Stimulated activated CD8-positive, alpha-beta memory T cell treated with anti-CD3 and anti-CD28 coated beads, Interleukin-12 subunit alpha, Interleukin-12 subunit beta, amount 100 ng/mL, for 24 hours (primary cell): Measurements from ENCODE around the gene CES2.
"Not testable (repeated sequence)": the region's sequence is repeated elsewhere in the genome, so short reads cannot be mapped to it uniquely, and the experiment has no call there.

Source experiments
- DNase-seq: peaks from one replicate; pipeline ENCODE4 v3.0.0-alpha.2; 2020; ENCODE audit errors: extremely low read depth

Gene CES2

DNA sequence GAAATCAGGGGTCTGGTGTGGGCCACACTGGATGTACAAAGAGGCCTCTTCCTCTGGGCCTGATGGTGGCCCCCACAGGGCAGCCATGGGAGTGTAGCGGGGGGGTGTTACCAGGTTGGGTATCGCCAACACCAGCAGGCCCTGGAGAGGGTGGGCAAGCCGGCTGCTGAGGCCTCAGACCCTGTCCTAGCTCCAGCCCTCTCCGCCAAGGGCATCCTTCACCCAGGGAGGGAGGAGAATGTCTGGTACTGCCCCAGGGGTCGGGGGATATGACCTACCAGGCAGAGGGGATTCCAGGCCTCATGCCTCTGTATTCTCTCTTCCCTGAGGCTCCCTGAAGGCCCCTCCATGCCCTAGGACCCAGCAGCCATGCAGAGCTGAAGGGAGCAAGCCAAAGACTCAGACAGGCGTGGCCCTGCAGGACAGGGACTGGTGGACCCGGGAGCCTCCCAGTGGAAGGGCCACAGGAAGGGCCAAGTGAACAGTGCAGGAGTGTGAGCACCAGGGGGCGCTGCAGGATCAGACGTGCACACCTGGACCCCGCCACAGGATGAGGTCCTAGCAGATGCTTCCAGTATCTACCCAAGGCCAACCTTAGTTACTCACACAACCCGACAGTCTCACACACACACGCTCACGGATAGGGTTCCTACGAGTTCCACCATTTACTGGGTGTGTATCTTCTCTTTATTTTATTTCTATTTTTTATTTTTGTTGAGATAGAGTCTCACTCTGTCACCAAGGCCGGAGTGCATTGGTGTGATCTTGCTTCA, 42.2 kb downstream of the CES2 start:
- DNase-seq = peak; percentile 69

- no peak for DNase-seq
Observed at GRCh38 chr16:66979011-66979717, 43.8 kb downstream of the CES2 start.

DNA sequence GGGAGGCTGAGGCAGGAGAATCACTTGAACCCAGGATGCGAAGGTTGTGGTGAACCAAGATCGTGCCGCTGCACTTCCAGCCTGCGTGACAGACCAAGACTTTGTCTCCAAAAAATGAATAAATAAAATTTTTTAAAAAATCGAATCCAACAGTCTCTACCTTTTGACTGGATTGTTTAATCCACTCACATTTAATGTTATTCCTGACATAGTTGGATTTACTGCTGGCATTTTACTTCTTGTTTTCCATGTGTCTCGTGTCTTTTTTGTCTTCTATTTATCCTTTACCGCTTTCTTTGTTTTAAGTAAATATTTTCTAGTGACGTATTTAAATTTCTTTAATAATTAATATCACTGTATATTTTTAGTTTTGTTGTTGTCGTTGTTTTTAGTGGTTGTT, 47.7 kb downstream of the CES2 start:
- DNase-seq = no peak

DNA sequence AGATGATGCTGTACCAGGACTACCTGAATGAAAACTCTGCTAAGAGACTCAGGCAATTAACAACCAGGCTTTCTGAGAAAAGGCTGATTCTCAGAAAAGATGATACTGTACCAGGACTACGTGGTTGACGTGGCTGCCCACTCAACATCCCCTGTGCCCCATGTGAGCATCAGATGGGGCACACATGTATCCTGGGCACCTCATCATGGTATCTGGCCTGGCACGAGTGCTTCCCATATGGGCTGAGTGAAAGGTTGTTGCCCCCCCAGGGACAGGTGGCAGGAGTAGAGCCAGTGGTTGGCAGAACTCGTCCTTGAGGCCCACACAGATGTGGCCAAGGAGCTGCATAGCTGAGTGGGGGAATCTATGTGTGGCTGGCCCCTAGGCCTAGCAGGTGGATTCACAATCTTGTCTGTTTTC, 49.6 kb downstream of the CES2 start:
- no peak for DNase-seq

DNA sequence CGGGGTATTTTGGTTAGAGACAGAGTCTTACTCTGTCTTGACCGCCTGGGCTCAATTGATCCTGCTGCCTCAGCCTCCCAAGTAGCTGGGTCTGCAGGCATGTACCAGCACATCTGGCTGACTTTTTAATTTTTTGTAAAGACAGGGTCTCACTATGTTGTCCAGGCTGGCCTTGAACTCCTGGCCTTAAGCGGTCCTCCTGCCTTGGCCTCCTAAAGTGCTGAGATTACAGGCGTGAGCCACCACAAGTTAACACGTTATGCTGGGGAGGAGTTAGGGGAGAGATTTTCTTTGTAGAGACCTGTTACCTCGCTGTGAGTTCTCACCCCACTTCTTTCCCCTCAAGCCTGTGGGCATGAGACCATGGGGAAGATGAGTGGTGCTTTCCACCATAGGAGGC, 51.2 kb downstream of the CES2 start:
- DNase-seq = no peak

GRCh38 chr16:66988197-66988788, 53.0 kb downstream of the CES2 start, which contains the start of gene CES4A:
TSS of gene CES4A (plus strand) at chr16:66988589. CDS start at chr16:66988773, 184 bp downstream.
- no peak for DNase-seq

- DNase-seq = no peak
Observed at GRCh38 chr16:66991545-66992077, 56.3 kb downstream of the CES2 start.

DNA sequence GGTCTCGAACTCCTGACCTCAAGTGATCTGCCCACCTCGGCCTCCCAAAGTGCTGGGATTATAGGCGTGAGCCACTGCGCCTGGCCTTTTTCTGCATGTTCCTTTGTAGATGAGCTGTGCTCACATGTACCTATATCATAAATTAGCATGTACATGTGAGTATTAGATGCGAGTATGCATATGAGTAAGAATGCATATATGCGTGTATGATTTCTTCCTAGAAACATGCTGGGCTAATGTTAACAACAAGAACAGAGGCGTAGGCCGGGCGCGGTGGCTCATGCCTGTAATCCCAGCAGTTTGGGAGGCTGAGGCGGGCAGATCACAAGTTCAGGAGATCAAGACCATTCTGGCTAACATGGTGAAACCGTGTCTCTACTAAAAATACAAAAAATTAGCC, 58.2 kb downstream of the CES2 start:
- DNase-seq = not testable (repeated sequence)
